Mucosa of descending colon (tissue), 3 donors: ENCODE data around the gene PCDH9. TPM values are rescaled to one million over a fixed set of nuclear protein-coding genes. Genes with fewer than 3 reads are reported as not detected.

Experiments
- ATAC-seq: fragments of 200-7000 bp; cut with Tn5 transposase; one replicate; pipeline ENCODE4 v1.9.1; 2020; ENCODE audit warnings: mild to moderate bottlenecking, moderate library complexity
- DNase-seq, 3 donors: peaks; one replicate each; pipeline ENCODE4 v3.0.0-alpha.2; 2020
- H3K36me3 ChIP-seq: fragments of 200-600 bp; one replicate; pipeline ENCODE4 v1.8.0; 2021; ENCODE audit warnings: low read depth, mild to moderate bottlenecking
- H3K4me1 ChIP-seq: fragments of 200-600 bp; one replicate; pipeline ENCODE4 v1.8.0; 2021; ENCODE audit warnings: low read depth, mild to moderate bottlenecking
- H3K4me3 ChIP-seq: fragments of 200-600 bp; one replicate; pipeline ENCODE4 v1.8.0; 2021; ENCODE audit warnings: mild to moderate bottlenecking
- H3K9me3 ChIP-seq: fragments of 200-600 bp; one replicate; pipeline ENCODE4 v1.8.0; 2021; ENCODE audit warnings: mild to moderate bottlenecking
- CTCF ChIP-seq: fragments of 200-600 bp; IDR thresholded peaks from one replicate; pipeline ENCODE4 v1.8.0; 2022; ENCODE audit warnings: antibody characterized with exemption, mild to moderate bottlenecking
- intact Hi-C, 2 donors: fragments of 100-400 bp; cut with DNase I in 1 of 2; cut with micrococcal nuclease in 1 of 2; formaldehyde crosslinking; loops; one replicate each; pipeline versions ENCODE4 v1.11.0 to v1.11.1; 2022; cut with DNase I, micrococcal nuclease
- total RNA-seq, 3 donors: library from RNA; stranded (reverse); fragmentation: NEBNext Ultra II Directional in 2 of 3; extraction: Animal tissue kit (Norgen Biotek cat#: 25700) in 2 of 3; gene quantifications; one replicate each; pipeline versions ENCODE4 v1.2.1 to v1.2.4, GENCODE V29; 2021 to 2023
- donor health status: DM: no; HTN: no; CAD: no; lungs with moderate emphysema.
- donor health status: DM: no; HTN: no; CAD: no.
- donor health status: DM: no; HTN: yes; CAD: no.

The PCDH9 gene
- total RNA-seq, 3 donors from 2014 or later = 0.58 to 5.0 (median 0.80) TPM

- intact Hi-C loops = no loop called here
- DNase-seq (no peak), ATAC-seq (no peak)
- H3K36me3 ChIP-seq = no peaks in the 10 kb centered on the region
- H3K4me1 ChIP-seq = no peaks in the 10 kb centered on the region
- no peaks in the 10 kb centered on the region for H3K9me3 ChIP-seq
- no peak for TF ChIP-seq CTCF
- H3K4me3 ChIP-seq = no peak overlapping the region
Observed at GRCh38 chr13:66397133-66397532, 833.0 kb downstream of the PCDH9 start.

DNA sequence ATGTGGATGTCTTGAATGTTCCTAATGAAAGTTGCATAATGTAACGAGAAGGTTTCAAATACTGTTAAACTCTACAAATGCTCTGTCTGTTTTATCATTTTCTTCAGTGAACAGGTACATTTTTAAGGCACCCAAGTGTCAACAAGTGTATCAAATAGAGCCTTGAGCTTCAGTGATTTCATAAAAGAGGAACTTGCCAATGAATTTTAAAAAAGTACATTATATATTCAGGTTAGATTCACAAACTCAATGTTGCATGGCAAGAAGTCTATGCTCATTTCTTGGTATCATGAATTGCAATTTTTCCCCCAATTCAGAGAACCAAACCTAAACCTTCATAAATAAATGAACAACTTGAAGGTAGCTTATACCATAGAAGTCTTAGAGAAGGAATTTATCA, 838.8 kb downstream of the PCDH9 start:
- intact Hi-C loops = no loop called here
- TF ChIP-seq CTCF = no peak
- no peak for ATAC-seq
- no peaks in the 10 kb centered on the region for H3K36me3 ChIP-seq
- no peak for DNase-seq
- H3K4me1 ChIP-seq = no peaks in the 10 kb centered on the region
- no peak overlapping the region for H3K4me3 ChIP-seq
- H3K9me3 ChIP-seq = no peaks in the 10 kb centered on the region

- Histone ChIP-seq H3K36me3 (no peaks in the 10 kb centered on the region), H3K9me3 (no peaks in the 10 kb centered on the region), H3K4me3 (no peak overlapping the region), H3K4me1 (no peaks in the 10 kb centered on the region)
- intact Hi-C loops = no loop called here
- no peak for TF ChIP-seq CTCF
- no peak for ATAC-seq
- no peak for DNase-seq
Observed at GRCh38 chr13:66378894-66379293, 851.2 kb downstream of the PCDH9 start.

GRCh38 chr13:66377569-66377968, 852.6 kb downstream of the PCDH9 start:
- H3K4me3 ChIP-seq = no peak overlapping the region
- ATAC-seq (no peak), DNase-seq (no peak)
- no peaks in the 10 kb centered on the region for H3K4me1 ChIP-seq
- intact Hi-C loops = no loop called here
- no peaks in the 10 kb centered on the region for H3K36me3 ChIP-seq
- no peaks in the 10 kb centered on the region for H3K9me3 ChIP-seq
- TF ChIP-seq CTCF = no peak

- TF ChIP-seq CTCF = no peak
- DNase-seq (no peak), ATAC-seq (no peak)
- intact Hi-C loops = no loop called here
- Histone ChIP-seq H3K36me3 (no peaks in the 10 kb centered on the region), H3K4me3 (no peak overlapping the region), H3K4me1 (no peaks in the 10 kb centered on the region), H3K9me3 (no peaks in the 10 kb centered on the region)
Observed at GRCh38 chr13:66375756-66376155, 854.4 kb downstream of the PCDH9 start.

- Histone ChIP-seq H3K36me3 (no peaks in the 10 kb centered on the region), H3K9me3 (no peaks in the 10 kb centered on the region), H3K4me1 (no peaks in the 10 kb centered on the region), H3K4me3 (no peak overlapping the region)
- no peak for ATAC-seq
- no peak for DNase-seq
- intact Hi-C loops = no loop called here
- TF ChIP-seq CTCF = no peak
Observed at GRCh38 chr13:66369666-66370065, 860.5 kb downstream of the PCDH9 start.
